ENCODE measurements around the gene SLC1A7.

SLC1A7 gene

GRCh38 chr1:53158900-53159299 is 16.5 kb upstream of the SLC1A7 start:
- DNase-seq = no peak

- DNase-seq = no peak
Measured at GRCh38 chr1:53156783-53157182, 14.3 kb upstream of the SLC1A7 start.

GRCh38 chr1:53155945-53156344 is 13.5 kb upstream of the SLC1A7 start:
- no peak for DNase-seq

- no peak for DNase-seq
Measured at GRCh38 chr1:53155534-53155933, 13.1 kb upstream of the SLC1A7 start.

- DNase-seq = no peak
Measured at GRCh38 chr1:53154859-53155438, 12.5 kb upstream of the SLC1A7 start.

GRCh38 chr1:53153752-53154151 is 11.3 kb upstream of the SLC1A7 start:
- DNase-seq = no peak

GRCh38 chr1:53148123-53148522 is 5.7 kb upstream of the SLC1A7 start:
- no peak for DNase-seq

GRCh38 chr1:53147174-53147573 is 4.7 kb upstream of the SLC1A7 start:
- no peak for DNase-seq

GRCh38 chr1:53145942-53146708 is 3.7 kb upstream of the SLC1A7 start:
- DNase-seq = no peak

- no peak for DNase-seq
Measured at GRCh38 chr1:53145619-53145941, 3.1 kb upstream of the SLC1A7 start.

- no peak for DNase-seq
Measured at GRCh38 chr1:53145051-53145600, 2.7 kb upstream of the SLC1A7 start.

GRCh38 chr1:53144201-53144600 is 1.8 kb upstream of the SLC1A7 start:
- no peak for DNase-seq

GRCh38 chr1:53143527-53143926 is 1.1 kb upstream of the SLC1A7 start:
- DNase-seq = no peak

GRCh38 chr1:53141487-53142055 is 867 bp downstream of the SLC1A7 start:
- DNase-seq = no peak

GRCh38 chr1:53140451-53140850 is 2.0 kb downstream of the SLC1A7 start:
- DNase-seq = no peak

GRCh38 chr1:53139951-53140361 is 2.5 kb downstream of the SLC1A7 start:
- DNase-seq = no peak

GRCh38 chr1:53138991-53139884 is 3.2 kb downstream of the SLC1A7 start:
- no peak for DNase-seq

- no peak for DNase-seq
Measured at GRCh38 chr1:53137729-53138128, 4.7 kb downstream of the SLC1A7 start.

GRCh38 chr1:53135735-53136114 is 6.7 kb downstream of the SLC1A7 start:
- no peak for DNase-seq

GRCh38 chr1:53134961-53135734 is 7.3 kb downstream of the SLC1A7 start:
- no peak for DNase-seq

- no peak for DNase-seq
Measured at GRCh38 chr1:53134042-53134485, 8.4 kb downstream of the SLC1A7 start.
